ENCODE data around the gene MCM5.
"Not testable (repeated sequence)": the region's sequence is repeated elsewhere in the genome, so short reads cannot be mapped to it uniquely, and the experiment has no call there.

Gene MCM5

GRCh38 chr22:35452810-35453743, 53.1 kb downstream of the MCM5 start:
- DNase-seq, result no peak

GRCh38 chr22:35454416-35455054, 54.6 kb downstream of the MCM5 start:
- no peak for DNase-seq

GRCh38 chr22:35455529-35455928, 55.6 kb downstream of the MCM5 start:
- no peak for DNase-seq

- no peak for DNase-seq
Measured at GRCh38 chr22:35456757-35457156, 56.8 kb downstream of the MCM5 start.

GRCh38 chr22:35457729-35458546, 58.0 kb downstream of the MCM5 start:
- no peak for DNase-seq

GRCh38 chr22:35458547-35459422, 58.8 kb downstream of the MCM5 start:
- DNase-seq, result no peak

- DNase-seq, result no peak
Measured at GRCh38 chr22:35459423-35459894, 59.5 kb downstream of the MCM5 start.

- not testable (repeated sequence) for DNase-seq
Measured at GRCh38 chr22:35459976-35460375, 60.0 kb downstream of the MCM5 start.

- no peak for DNase-seq
Measured at GRCh38 chr22:35460688-35461087, 60.7 kb downstream of the MCM5 start.

GRCh38 chr22:35462498-35463230, 62.7 kb downstream of the MCM5 start:
- DNase-seq, result no peak

- no peak for DNase-seq
Measured at GRCh38 chr22:35463231-35463933, 63.4 kb downstream of the MCM5 start.

- DNase-seq, result no peak
Measured at GRCh38 chr22:35464399-35464798, 64.5 kb downstream of the MCM5 start.

GRCh38 chr22:35465109-35465701, 65.3 kb downstream of the MCM5 start:
- DNase-seq, result no peak

- no peak for DNase-seq
Measured at GRCh38 chr22:35467681-35468434, 67.9 kb downstream of the MCM5 start.

- DNase-seq, result no peak
Measured at GRCh38 chr22:35470903-35471321, 71.0 kb downstream of the MCM5 start.

GRCh38 chr22:35471566-35471965, 71.6 kb downstream of the MCM5 start:
- not testable (repeated sequence) for DNase-seq

- no peak for DNase-seq
Measured at GRCh38 chr22:35472488-35472887, 72.5 kb downstream of the MCM5 start.

GRCh38 chr22:35473971-35474370, 74.0 kb downstream of the MCM5 start:
- DNase-seq, result no peak

All from right forelimb (tissue), 1 donor.